Calu3 (cell line): Measurements from ENCODE around the gene PIPOX. TPM values are rescaled to one million over a fixed set of nuclear protein-coding genes. Genes with fewer than 3 reads are reported as not detected.

Experiments used
- BruUV-seq: library from RNA; stranded (reverse); fragments of 400-500 nt; replicated peaks from 2 replicates; lab custom pipeline; 2021; lab: Mats Ljungman, UMichigan
- CTCF ChIA-PET: fragments of 300-600 bp; sonication (Branson Sonifier 250); formaldehyde crosslinking; loops from one replicate; lab custom pipeline; 2022; ENCODE audit warnings: antibody characterized with exemption; lab: Charles Lee
- DNase-seq: peaks from one replicate; pipeline ENCODE4 v3.0.0; 2022
- H3K27ac Mint-ChIP-seq: one replicate; pipeline ENCODE4 v1.8.0; 2022; ENCODE audit warnings: mixed read lengths; ENCODE audit not compliant: unreplicated experiment
- H3K27me3 Mint-ChIP-seq: one replicate; pipeline ENCODE4 v1.8.0; 2022; ENCODE audit warnings: mixed read lengths; ENCODE audit not compliant: unreplicated experiment
- H3K36me3 Mint-ChIP-seq: one replicate; pipeline ENCODE4 v1.8.0; 2022; ENCODE audit warnings: mild to moderate bottlenecking, moderate library complexity, mixed read lengths; ENCODE audit not compliant: insufficient read depth, unreplicated experiment
- H3K4me1 Mint-ChIP-seq: one replicate; pipeline ENCODE4 v1.8.0; 2022; ENCODE audit warnings: mild to moderate bottlenecking, low read depth, mixed read lengths; ENCODE audit not compliant: unreplicated experiment
- H3K4me3 Mint-ChIP-seq: one replicate; pipeline ENCODE4 v1.8.0; 2022; ENCODE audit warnings: mild to moderate bottlenecking, low read depth, moderate library complexity, mixed read lengths; ENCODE audit not compliant: unreplicated experiment
- H3K9me3 Mint-ChIP-seq: one replicate; pipeline ENCODE4 v1.8.0; 2022; ENCODE audit warnings: low read depth, mixed read lengths; ENCODE audit not compliant: unreplicated experiment
- CTCF ChIP-seq: fragments of 200-600 bp; IDR thresholded peaks from one replicate; pipeline ENCODE4 v1.8.0; 2022; ENCODE audit warnings: antibody characterized with exemption; ENCODE audit not compliant: unreplicated experiment
- intact Hi-C: fragments of 100-400 bp; cut with micrococcal nuclease; formaldehyde crosslinking; loops from one replicate; pipeline ENCODE4 v1.10.0; 2022; ENCODE audit not compliant: unreplicated experiment
- total RNA-seq: library from RNA; stranded (reverse); gene quantifications from 2 replicates; pipeline ENCODE4 v1.2.3, GENCODE V29; 2022

The PIPOX gene
- total RNA-seq, 1 experiment from 2014 or later: 3.7 TPM

- H3K36me3 Mint-ChIP-seq: peaks cover 24% of the 10 kb centered on the region
- H3K9me3 Mint-ChIP-seq: no peaks in the 10 kb centered on the region
- H3K4me3 Mint-ChIP-seq: no peak overlapping the region
- no TSS peak for BruUV-seq
- intact Hi-C loops: no loop called here
- no peak for TF ChIP-seq CTCF
- DNase-seq: no peak
- no peak overlapping the region for H3K27ac Mint-ChIP-seq
- H3K4me1 Mint-ChIP-seq: no peaks in the 10 kb centered on the region
- H3K27me3 Mint-ChIP-seq: no peaks in the 10 kb centered on the region
- CTCF ChIA-PET: no interaction called here
Measured at GRCh38 chr17:29076722-29077121, 33.8 kb downstream of the PIPOX start.

DNA sequence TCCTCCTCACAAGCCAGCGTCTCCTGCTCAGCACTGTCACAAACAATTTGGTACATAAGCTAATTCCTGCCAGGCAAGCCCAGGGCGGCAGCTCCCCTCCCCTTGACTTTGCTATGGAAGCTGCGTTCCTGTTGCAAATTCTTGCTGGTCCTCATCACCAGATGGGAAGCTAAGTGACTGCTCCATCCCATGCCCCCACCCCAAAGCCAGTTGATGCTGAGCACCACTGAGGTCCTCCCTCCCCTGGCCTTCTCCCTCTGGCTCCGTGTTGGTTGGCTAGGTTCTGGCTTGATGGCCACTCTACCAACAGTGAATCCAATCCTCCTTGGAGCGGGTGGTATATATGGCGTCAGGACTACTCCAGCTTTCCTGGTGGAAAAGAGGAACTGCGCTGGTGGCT lies 34.4 kb downstream of the PIPOX start:
- CTCF ChIA-PET: no interaction called here
- Mint-ChIP-seq H3K9me3 (no peaks in the 10 kb centered on the region), H3K4me3 (no peak overlapping the region), H3K27ac (no peak overlapping the region), H3K27me3 (no peaks in the 10 kb centered on the region), H3K36me3 (peaks cover 28% of the 10 kb centered on the region), H3K4me1 (no peaks in the 10 kb centered on the region)
- no peak for DNase-seq
- BruUV-seq: no TSS peak
- intact Hi-C loops: no loop called here
- TF ChIP-seq CTCF: no peak

- Mint-ChIP-seq H3K4me3 (no peak overlapping the region), H3K27ac (no peak overlapping the region), H3K9me3 (no peaks in the 10 kb centered on the region), H3K27me3 (no peaks in the 10 kb centered on the region), H3K36me3 (peaks cover 25% of the 10 kb centered on the region), H3K4me1 (no peaks in the 10 kb centered on the region)
- no peak for DNase-seq
- TF ChIP-seq CTCF: no peak
- intact Hi-C loops: no loop called here
- CTCF ChIA-PET: interaction anchor here (0.7 to 1.2 kb wide), 2 partner anchors 8 to 15 kb away, joined by 3 read pairs; no protein-coding TSS in a partner anchor
- no TSS peak for BruUV-seq
Measured at GRCh38 chr17:29078183-29079045, 35.5 kb downstream of the PIPOX start.

GRCh38 chr17:29079433-29079832 lies 36.5 kb downstream of the PIPOX start:
- Mint-ChIP-seq H3K4me1 (no peaks in the 10 kb centered on the region), H3K4me3 (no peak overlapping the region), H3K27ac (no peak overlapping the region), H3K27me3 (no peaks in the 10 kb centered on the region), H3K9me3 (no peaks in the 10 kb centered on the region), H3K36me3 (peaks cover 21% of the 10 kb centered on the region)
- CTCF ChIA-PET: interaction anchor here (1.2 kb wide), 1 partner anchor 9 kb away, joined by 3 read pairs; no protein-coding TSS in a partner anchor
- no peak for DNase-seq
- BruUV-seq: no TSS peak
- intact Hi-C loops: no loop called here
- no peak for TF ChIP-seq CTCF
